Measurements from ENCODE around the gene TMEM132D.

Gene TMEM132D

GRCh38 chr12:129534966-129535750 is 368.7 kb downstream of the TMEM132D start:
- POLR2A ChIA-PET, result no interaction called here
- no peak overlapping the region for H3K27ac ChIP-seq (ENCODE audit: extremely low read depth, low read depth, low read length)
- CTCF ChIA-PET, result no interaction called here
- H3K36me3 ChIP-seq (ENCODE audit: control insufficient read depth in 2 of 2, insufficient read depth in 1 of 2, low read length in 2 of 2), result no peaks in the 10 kb centered on the region
- H3K4me3 ChIP-seq (ENCODE audit: low read depth, low read length), result no peak overlapping the region
- no peaks in the 10 kb centered on the region for H3K9me3 ChIP-seq (ENCODE audit: control insufficient read depth, insufficient read depth, low read depth, low read length)
- H3K4me1 ChIP-seq (ENCODE audit: control insufficient read depth, insufficient read depth, low read length), result no peaks in the 10 kb centered on the region
- TF ChIP-seq OSR2 (tag by site-specific recombination; IDR thresholded peaks at IDR 0.05) (no peak), MYNN (tag by site-specific recombination; IDR thresholded peaks at IDR 0.05; ENCODE audit: borderline replicate concordance) (no peak), TRIM28 (IDR thresholded peaks at IDR 0.05; ENCODE audit: borderline replicate concordance, low read length) (no peak), GLIS1 (tag by site-specific recombination; IDR thresholded peaks at IDR 0.05) (no peak), ZNF610 (tag by site-specific recombination; IDR thresholded peaks at IDR 0.05; ENCODE audit: borderline replicate concordance) (no peak), ZNF76 (tag by site-specific recombination; IDR thresholded peaks at IDR 0.05; ENCODE audit: borderline replicate concordance, low read depth) (no peak), ZNF660 (tag by site-specific recombination; IDR thresholded peaks at IDR 0.05) (no peak), ZSCAN18 (tag by site-specific recombination; IDR thresholded peaks at IDR 0.05) (no peak), ZNF211 (tag by site-specific recombination; IDR thresholded peaks at IDR 0.05; ENCODE audit: low read depth) (no peak), ZNF529 (tag by site-specific recombination; IDR thresholded peaks at IDR 0.05; ENCODE audit: insufficient replicate concordance) (no peak), ZNF792 (tag by site-specific recombination; IDR thresholded peaks at IDR 0.05) (no peak), ZNF146 (tag by site-specific recombination; IDR thresholded peaks at IDR 0.05) (no peak), ZNF221 (tag by site-specific recombination; IDR thresholded peaks at IDR 0.05; ENCODE audit: borderline replicate concordance) (no peak), ZNF266 (tag by site-specific recombination; IDR thresholded peaks at IDR 0.05; ENCODE audit: low read depth) (no peak)
- TF ChIP-seq, protein P1, sequence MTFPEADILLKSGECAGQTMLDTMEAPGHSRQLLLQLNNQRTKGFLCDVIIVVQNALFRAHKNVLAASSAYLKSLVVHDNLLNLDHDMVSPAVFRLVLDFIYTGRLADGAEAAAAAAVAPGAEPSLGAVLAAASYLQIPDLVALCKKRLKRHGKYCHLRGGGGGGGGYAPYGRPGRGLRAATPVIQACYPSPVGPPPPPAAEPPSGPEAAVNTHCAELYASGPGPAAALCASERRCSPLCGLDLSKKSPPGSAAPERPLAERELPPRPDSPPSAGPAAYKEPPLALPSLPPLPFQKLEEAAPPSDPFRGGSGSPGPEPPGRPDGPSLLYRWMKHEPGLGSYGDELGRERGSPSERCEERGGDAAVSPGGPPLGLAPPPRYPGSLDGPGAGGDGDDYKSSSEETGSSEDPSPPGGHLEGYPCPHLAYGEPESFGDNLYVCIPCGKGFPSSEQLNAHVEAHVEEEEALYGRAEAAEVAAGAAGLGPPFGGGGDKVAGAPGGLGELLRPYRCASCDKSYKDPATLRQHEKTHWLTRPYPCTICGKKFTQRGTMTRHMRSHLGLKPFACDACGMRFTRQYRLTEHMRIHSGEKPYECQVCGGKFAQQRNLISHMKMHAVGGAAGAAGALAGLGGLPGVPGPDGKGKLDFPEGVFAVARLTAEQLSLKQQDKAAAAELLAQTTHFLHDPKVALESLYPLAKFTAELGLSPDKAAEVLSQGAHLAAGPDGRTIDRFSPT (tag by site-specific recombination; IDR thresholded peaks at IDR 0.05), result no peak
- TF ChIP-seq, protein P2, sequence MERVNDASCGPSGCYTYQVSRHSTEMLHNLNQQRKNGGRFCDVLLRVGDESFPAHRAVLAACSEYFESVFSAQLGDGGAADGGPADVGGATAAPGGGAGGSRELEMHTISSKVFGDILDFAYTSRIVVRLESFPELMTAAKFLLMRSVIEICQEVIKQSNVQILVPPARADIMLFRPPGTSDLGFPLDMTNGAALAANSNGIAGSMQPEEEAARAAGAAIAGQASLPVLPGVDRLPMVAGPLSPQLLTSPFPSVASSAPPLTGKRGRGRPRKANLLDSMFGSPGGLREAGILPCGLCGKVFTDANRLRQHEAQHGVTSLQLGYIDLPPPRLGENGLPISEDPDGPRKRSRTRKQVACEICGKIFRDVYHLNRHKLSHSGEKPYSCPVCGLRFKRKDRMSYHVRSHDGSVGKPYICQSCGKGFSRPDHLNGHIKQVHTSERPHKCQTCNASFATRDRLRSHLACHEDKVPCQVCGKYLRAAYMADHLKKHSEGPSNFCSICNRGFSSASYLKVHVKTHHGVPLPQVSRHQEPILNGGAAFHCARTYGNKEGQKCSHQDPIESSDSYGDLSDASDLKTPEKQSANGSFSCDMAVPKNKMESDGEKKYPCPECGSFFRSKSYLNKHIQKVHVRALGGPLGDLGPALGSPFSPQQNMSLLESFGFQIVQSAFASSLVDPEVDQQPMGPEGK (tag by site-specific recombination; IDR thresholded peaks at IDR 0.05), result no peak

DNA sequence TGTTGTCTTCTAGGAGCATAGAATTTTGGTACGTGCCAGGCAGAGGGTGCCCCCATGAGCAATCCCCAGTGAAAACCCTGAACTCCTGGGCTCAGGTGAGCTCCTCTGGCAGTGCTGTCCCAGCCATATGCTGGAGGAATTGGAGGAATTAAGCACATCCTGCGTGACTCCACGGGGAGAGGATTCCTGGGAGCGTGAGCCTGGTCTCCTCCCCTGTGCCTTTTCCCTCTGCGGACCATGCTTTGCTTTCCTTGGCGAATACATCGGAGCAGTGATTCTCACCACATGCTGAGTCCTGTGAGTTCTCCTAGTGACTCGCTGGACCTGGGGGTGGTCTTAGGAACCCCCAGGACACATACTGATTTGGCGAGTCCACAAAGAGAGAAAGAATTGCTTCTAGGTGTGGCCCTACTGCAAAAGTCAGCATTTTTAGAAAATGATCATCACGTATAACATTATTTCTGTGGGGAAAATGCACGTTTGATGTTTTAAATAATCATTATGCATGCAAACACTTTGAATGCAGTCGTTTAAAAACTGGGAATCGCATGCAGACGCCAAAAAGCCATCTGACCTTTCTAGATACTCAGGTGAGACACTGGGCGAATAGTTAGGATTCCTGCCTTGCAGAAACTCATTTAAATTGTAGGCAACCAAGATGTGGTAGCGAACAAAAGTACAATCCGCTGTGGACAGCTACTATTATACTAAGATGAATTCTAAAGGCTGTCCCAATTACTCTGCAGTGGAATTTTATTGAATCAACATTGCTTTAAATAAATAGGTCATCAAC is 370.9 kb downstream of the TMEM132D start:
- H3K4me1 ChIP-seq (ENCODE audit: control insufficient read depth, insufficient read depth, low read length), result no peaks in the 10 kb centered on the region
- no peaks in the 10 kb centered on the region for H3K9me3 ChIP-seq (ENCODE audit: control insufficient read depth, insufficient read depth, low read depth, low read length)
- CTCF ChIA-PET, result no interaction called here
- no peaks in the 10 kb centered on the region for H3K36me3 ChIP-seq (ENCODE audit: control insufficient read depth in 2 of 2, insufficient read depth in 1 of 2, low read length in 2 of 2)
- POLR2A ChIA-PET, result no interaction called here
- H3K27ac ChIP-seq (ENCODE audit: extremely low read depth, low read depth, low read length), result no peak overlapping the region
- TF ChIP-seq ZNF629 (tag by site-specific recombination; IDR thresholded peaks at IDR 0.05) (no peak), ZNF558 (tag by site-specific recombination; IDR thresholded peaks at IDR 0.05) (no peak), GLIS2 (tag by site-specific recombination; IDR thresholded peaks at IDR 0.05) (no peak), ZBTB20 (tag by site-specific recombination; IDR thresholded peaks at IDR 0.05) (no peak), ZNF426 (tag by site-specific recombination; IDR thresholded peaks at IDR 0.05) (no peak)
- TF ChIP-seq, protein P3, sequence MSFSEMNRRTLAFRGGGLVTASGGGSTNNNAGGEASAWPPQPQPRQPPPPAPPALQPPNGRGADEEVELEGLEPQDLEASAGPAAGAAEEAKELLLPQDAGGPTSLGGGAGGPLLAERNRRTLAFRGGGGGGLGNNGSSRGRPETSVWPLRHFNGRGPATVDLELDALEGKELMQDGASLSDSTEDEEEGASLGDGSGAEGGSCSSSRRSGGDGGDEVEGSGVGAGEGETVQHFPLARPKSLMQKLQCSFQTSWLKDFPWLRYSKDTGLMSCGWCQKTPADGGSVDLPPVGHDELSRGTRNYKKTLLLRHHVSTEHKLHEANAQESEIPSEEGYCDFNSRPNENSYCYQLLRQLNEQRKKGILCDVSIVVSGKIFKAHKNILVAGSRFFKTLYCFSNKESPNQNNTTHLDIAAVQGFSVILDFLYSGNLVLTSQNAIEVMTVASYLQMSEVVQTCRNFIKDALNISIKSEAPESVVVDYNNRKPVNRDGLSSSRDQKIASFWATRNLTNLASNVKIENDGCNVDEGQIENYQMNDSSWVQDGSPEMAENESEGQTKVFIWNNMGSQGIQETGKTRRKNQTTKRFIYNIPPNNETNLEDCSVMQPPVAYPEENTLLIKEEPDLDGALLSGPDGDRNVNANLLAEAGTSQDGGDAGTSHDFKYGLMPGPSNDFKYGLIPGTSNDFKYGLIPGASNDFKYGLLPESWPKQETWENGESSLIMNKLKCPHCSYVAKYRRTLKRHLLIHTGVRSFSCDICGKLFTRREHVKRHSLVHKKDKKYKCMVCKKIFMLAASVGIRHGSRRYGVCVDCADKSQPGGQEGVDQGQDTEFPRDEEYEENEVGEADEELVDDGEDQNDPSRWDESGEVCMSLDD (tag by site-specific recombination; IDR thresholded peaks at IDR 0.05), result no peak
- no peak overlapping the region for H3K4me3 ChIP-seq (ENCODE audit: low read depth, low read length)

Measured in HEK293 (cell line).